KMS-11 (cell line): ENCODE data around the gene MYH6.

Experiments
- H2AFZ ChIP-seq: fragments of 200-600 bp; sonication (generic); 2 replicates; pipeline ENCODE4 v1.6.1; 2016; ENCODE audit warnings: antibody characterized with exemption, mixed run types, low read depth
- H3K27ac ChIP-seq: fragments of 200-600 bp; sonication (generic); 2 replicates; pipeline ENCODE4 v1.6.1; 2016; ENCODE audit warnings: mild to moderate bottlenecking, mixed run types
- H3K27me3 ChIP-seq: fragments of 200-600 bp; sonication (generic); 2 replicates; pipeline ENCODE4 v1.6.1; 2017; ENCODE audit warnings: mild to moderate bottlenecking, low read depth, mixed run types, moderate library complexity; ENCODE audit not compliant: insufficient read depth
- H3K36me3 ChIP-seq: fragments of 200-600 bp; sonication (generic); 2 replicates; pipeline ENCODE4 v1.6.1; 2017; ENCODE audit warnings: mild to moderate bottlenecking, mixed run types; ENCODE audit not compliant: insufficient read depth
- H3K4me1 ChIP-seq: fragments of 200-600 bp; sonication (generic); 2 replicates; pipeline ENCODE4 v1.6.1; 2016; ENCODE audit warnings: mild to moderate bottlenecking, low read depth, mixed run types; ENCODE audit not compliant: poor library complexity, severe bottlenecking
- H3K4me2 ChIP-seq: fragments of 200-600 bp; sonication (generic); 2 replicates; pipeline ENCODE4 v1.7.0; 2016; ENCODE audit warnings: mild to moderate bottlenecking, mixed run types
- H3K4me3 ChIP-seq: fragments of 200-600 bp; sonication (generic); IDR thresholded peaks from 2 replicates; pipeline ENCODE4 v1.6.1; 2017; ENCODE audit warnings: low read depth, low read length, mixed read lengths; ENCODE audit not compliant: insufficient read depth
- H3K79me2 ChIP-seq: fragments of 200-600 bp; sonication (generic); 2 replicates; pipeline ENCODE4 v1.6.1; 2016; ENCODE audit warnings: low read depth, mixed run types; ENCODE audit not compliant: insufficient read depth
- H3K9ac ChIP-seq: fragments of 200-600 bp; sonication (generic); 2 replicates; pipeline ENCODE4 v1.6.1; 2016; ENCODE audit warnings: mild to moderate bottlenecking, mixed run types
- H4K20me1 ChIP-seq: fragments of 200-600 bp; sonication (generic); 2 replicates; pipeline ENCODE4 v1.6.1; 2016; ENCODE audit warnings: mild to moderate bottlenecking, mixed run types; ENCODE audit not compliant: insufficient read depth
- CTCF ChIP-seq: fragments of 200-600 bp; sonication (generic); conservative IDR thresholded peaks from 2 replicates; pipeline ENCODE4 v1.6.1; 2017; ENCODE audit warnings: low read depth, mild to moderate bottlenecking, antibody characterized with exemption, low read length, moderate library complexity, mixed read lengths

Gene MYH6

GRCh38 chr14:23449314-23449713 lies 41.2 kb upstream of the MYH6 start:
- no peaks in the 10 kb centered on the region for H4K20me1 ChIP-seq

GRCh38 chr14:23447361-23448350 lies 39.6 kb upstream of the MYH6 start:
- Histone ChIP-seq H3K9ac (no peak overlapping the region), H3K27ac (no peak overlapping the region), H3K36me3 (no peaks in the 10 kb centered on the region), H3K79me2 (no peaks in the 10 kb centered on the region), H3K4me3 (no peak overlapping the region), H2AFZ (no peak overlapping the region), H3K4me2 (no peak overlapping the region), H3K4me1 (no peaks in the 10 kb centered on the region), H4K20me1 (no peaks in the 10 kb centered on the region), H3K27me3 (no peaks in the 10 kb centered on the region)
- no peak for TF ChIP-seq CTCF

More at GRCh38 chr14:23449314-23449713, 41.2 kb upstream of the MYH6 start:
- no peak for TF ChIP-seq CTCF
- Histone ChIP-seq H3K4me1 (no peaks in the 10 kb centered on the region), H3K27me3 (no peaks in the 10 kb centered on the region), H3K9ac (no peak overlapping the region), H3K4me2 (no peak overlapping the region), H3K79me2 (no peaks in the 10 kb centered on the region), H3K4me3 (no peak overlapping the region), H2AFZ (no peak overlapping the region), H3K27ac (no peak overlapping the region), H3K36me3 (no peaks in the 10 kb centered on the region)

DNA sequence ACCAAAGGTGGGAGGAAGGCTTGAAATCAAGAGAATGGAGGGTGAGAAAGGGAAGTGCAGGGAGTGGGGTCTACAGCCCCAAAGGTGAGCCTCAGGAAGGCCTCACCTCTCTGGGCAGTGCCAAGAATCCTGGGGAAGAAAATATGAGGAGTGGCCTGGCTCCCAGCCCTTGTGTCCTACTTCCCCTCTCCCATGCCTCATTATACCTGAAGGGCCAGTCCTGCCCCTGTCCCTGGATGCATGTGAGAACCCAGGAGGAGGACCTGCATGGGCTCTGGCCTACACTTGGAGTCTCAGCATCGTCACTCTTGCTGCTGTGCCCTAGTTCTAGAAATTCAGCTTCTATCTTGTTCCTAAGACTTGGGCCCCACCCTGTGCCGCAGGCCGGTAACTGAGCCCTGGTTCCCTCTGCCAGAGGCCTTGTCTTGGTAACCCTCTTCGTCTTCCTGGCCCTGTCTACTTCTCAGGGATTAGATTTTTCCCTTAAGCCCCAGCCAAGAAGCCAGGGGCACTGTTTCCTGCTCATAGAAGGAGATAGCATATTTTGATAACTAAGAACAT lies 38.3 kb upstream of the MYH6 start:
- Histone ChIP-seq H4K20me1 (no peaks in the 10 kb centered on the region), H3K79me2 (no peaks in the 10 kb centered on the region), H2AFZ (no peak overlapping the region), H3K27me3 (no peaks in the 10 kb centered on the region), H3K36me3 (no peaks in the 10 kb centered on the region), H3K27ac (no peak overlapping the region), H3K4me1 (no peaks in the 10 kb centered on the region), H3K4me3 (no peak overlapping the region), H3K4me2 (no peak overlapping the region), H3K9ac (no peak overlapping the region)
- no peak for TF ChIP-seq CTCF

GRCh38 chr14:23445773-23446172 lies 37.7 kb upstream of the MYH6 start:
- no peak overlapping the region for H3K27ac ChIP-seq
- no peaks in the 10 kb centered on the region for H3K79me2 ChIP-seq
- H3K9ac ChIP-seq, result no peak overlapping the region
- H3K4me1 ChIP-seq, result no peaks in the 10 kb centered on the region
- TF ChIP-seq CTCF, result no peak
- H3K4me3 ChIP-seq, result no peak overlapping the region
- H3K27me3 ChIP-seq, result no peaks in the 10 kb centered on the region
- no peaks in the 10 kb centered on the region for H4K20me1 ChIP-seq
- no peak overlapping the region for H2AFZ ChIP-seq
- no peaks in the 10 kb centered on the region for H3K36me3 ChIP-seq
- H3K4me2 ChIP-seq, result no peak overlapping the region
